ENCODE results near the gene OR2Y1. TPM values are rescaled to one million over a fixed set of nuclear protein-coding genes. Genes with fewer than 3 reads are reported as not detected.

The OR2Y1 gene
- polyA plus RNA-seq, 1 donor (not counting 4 experiments of a cell fraction or from before 2014, with no cell fraction given), result not detected

DNA sequence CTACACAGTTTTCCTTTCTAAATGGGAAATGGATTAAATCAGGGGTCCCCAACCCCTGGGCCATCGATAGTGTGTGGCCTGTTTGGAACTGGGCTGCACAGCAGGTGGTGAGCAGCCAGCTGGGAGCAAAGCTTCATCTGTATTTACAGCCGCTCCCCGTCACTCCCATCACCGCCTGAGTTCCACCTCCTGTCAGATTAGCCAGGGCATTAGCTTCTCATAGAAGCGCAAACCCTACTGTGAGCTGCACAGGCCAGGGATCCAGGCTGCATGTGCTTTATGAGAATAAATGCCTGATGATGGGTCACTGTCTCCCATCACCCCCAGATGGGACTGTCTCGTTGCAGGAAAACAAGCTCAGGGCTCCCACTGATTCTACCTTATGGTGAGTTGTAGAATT is 49.3 kb downstream of the OR2Y1 start:
- DNase-seq (ENCODE audit: low read depth, low spot score) (no peak), FAIRE-seq (no peak)

GRCh38 chr5:180689775-180690174 is 50.1 kb downstream of the OR2Y1 start:
- Histone ChIP-seq H3K27ac (ENCODE audit: control insufficient read depth, insufficient read depth, low read length) (no peak overlapping the region), H3K9me3 (ENCODE audit: control insufficient read depth, low read depth, low read length) (no peaks in the 10 kb centered on the region), H2AFZ (ENCODE audit: control insufficient read depth, low read length) (no peak overlapping the region), H3K79me2 (ENCODE audit: control insufficient read depth, insufficient read depth, low read length) (no peaks in the 10 kb centered on the region), H3K27me3 (ENCODE audit: control insufficient read depth, extremely low read depth, insufficient read depth, low read length) (peaks cover 7% of the 10 kb centered on the region), H3K4me1 (ENCODE audit: control insufficient read depth, extremely low read depth, insufficient read depth, low read length) (no peaks in the 10 kb centered on the region), H3K9me1 (ENCODE audit: control insufficient read depth, extremely low read depth, insufficient read depth, low read length) (no peaks in the 10 kb centered on the region), H3K36me3 (ENCODE audit: control insufficient read depth in 2 of 2, extremely low read depth in 1 of 2, insufficient read depth in 2 of 2, low read length in 2 of 2) (no peaks in the 10 kb centered on the region), H3K4me2 (ENCODE audit: control insufficient read depth, extremely low read depth, insufficient read depth, low read depth, low read length) (no peak overlapping the region), H3K4me3 (ENCODE audit: control insufficient read depth in 2 of 3, extremely low read depth in 1 of 3, insufficient read depth in 2 of 3, low read depth in 1 of 3, low read length in 3 of 3) (no peak overlapping the region), H3K9ac (ENCODE audit: control insufficient read depth, extremely low read depth, insufficient read depth, low read length) (no peak overlapping the region), H4K20me1 (ENCODE audit: control insufficient read depth, extremely low read depth, insufficient read depth, low read length) (no peaks in the 10 kb centered on the region)
- DNase-seq (ENCODE audit: low read depth, low spot score) (no peak), FAIRE-seq (no peak)
- TF ChIP-seq, protein P1, sequence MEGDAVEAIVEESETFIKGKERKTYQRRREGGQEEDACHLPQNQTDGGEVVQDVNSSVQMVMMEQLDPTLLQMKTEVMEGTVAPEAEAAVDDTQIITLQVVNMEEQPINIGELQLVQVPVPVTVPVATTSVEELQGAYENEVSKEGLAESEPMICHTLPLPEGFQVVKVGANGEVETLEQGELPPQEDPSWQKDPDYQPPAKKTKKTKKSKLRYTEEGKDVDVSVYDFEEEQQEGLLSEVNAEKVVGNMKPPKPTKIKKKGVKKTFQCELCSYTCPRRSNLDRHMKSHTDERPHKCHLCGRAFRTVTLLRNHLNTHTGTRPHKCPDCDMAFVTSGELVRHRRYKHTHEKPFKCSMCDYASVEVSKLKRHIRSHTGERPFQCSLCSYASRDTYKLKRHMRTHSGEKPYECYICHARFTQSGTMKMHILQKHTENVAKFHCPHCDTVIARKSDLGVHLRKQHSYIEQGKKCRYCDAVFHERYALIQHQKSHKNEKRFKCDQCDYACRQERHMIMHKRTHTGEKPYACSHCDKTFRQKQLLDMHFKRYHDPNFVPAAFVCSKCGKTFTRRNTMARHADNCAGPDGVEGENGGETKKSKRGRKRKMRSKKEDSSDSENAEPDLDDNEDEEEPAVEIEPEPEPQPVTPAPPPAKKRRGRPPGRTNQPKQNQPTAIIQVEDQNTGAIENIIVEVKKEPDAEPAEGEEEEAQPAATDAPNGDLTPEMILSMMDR (optimal IDR thresholded peaks at IDR 0.05 in 1 of 3, IDR thresholded peaks at IDR 0.05 in 1 of 3, conservative IDR thresholded peaks at IDR 0.05 in 1 of 3; ENCODE audit: extremely low read depth in 1 of 3, insufficient read depth in 2 of 3, low read length in 3 of 3), result no peak
- TF ChIP-seq EZH2 (IDR thresholded peaks at IDR 0.05; ENCODE audit: low read length), result no peak
- dilution Hi-C loops (cut with MboI; ENCODE audit: extremely low pct_ligation_motif_present, low sequenced_read_pairs), result no loop called here

More for the DNA sequence above, 49.3 kb downstream of the OR2Y1 start:
- Histone ChIP-seq H3K4me3 (ENCODE audit: control insufficient read depth in 2 of 3, extremely low read depth in 1 of 3, insufficient read depth in 2 of 3, low read depth in 1 of 3, low read length in 3 of 3) (no peak overlapping the region), H3K27ac (ENCODE audit: control insufficient read depth, insufficient read depth, low read length) (no peak overlapping the region), H3K4me1 (ENCODE audit: control insufficient read depth, extremely low read depth, insufficient read depth, low read length) (no peaks in the 10 kb centered on the region), H3K9ac (ENCODE audit: control insufficient read depth, extremely low read depth, insufficient read depth, low read length) (no peak overlapping the region), H2AFZ (ENCODE audit: control insufficient read depth, low read length) (no peak overlapping the region), H3K9me3 (ENCODE audit: control insufficient read depth, low read depth, low read length) (no peaks in the 10 kb centered on the region), H3K9me1 (ENCODE audit: control insufficient read depth, extremely low read depth, insufficient read depth, low read length) (no peaks in the 10 kb centered on the region), H3K4me2 (ENCODE audit: control insufficient read depth, extremely low read depth, insufficient read depth, low read depth, low read length) (no peak overlapping the region), H4K20me1 (ENCODE audit: control insufficient read depth, extremely low read depth, insufficient read depth, low read length) (no peaks in the 10 kb centered on the region), H3K79me2 (ENCODE audit: control insufficient read depth, insufficient read depth, low read length) (no peaks in the 10 kb centered on the region), H3K36me3 (ENCODE audit: control insufficient read depth in 2 of 2, extremely low read depth in 1 of 2, insufficient read depth in 2 of 2, low read length in 2 of 2) (no peaks in the 10 kb centered on the region), H3K27me3 (ENCODE audit: control insufficient read depth, extremely low read depth, insufficient read depth, low read length) (peaks cover 3% of the 10 kb centered on the region)
- dilution Hi-C loops (cut with MboI; ENCODE audit: extremely low pct_ligation_motif_present, low sequenced_read_pairs), result no loop called here
- TF ChIP-seq EZH2 (IDR thresholded peaks at IDR 0.05; ENCODE audit: low read length), result no peak
- TF ChIP-seq, protein P1 (optimal IDR thresholded peaks at IDR 0.05 in 1 of 3, IDR thresholded peaks at IDR 0.05 in 1 of 3, conservative IDR thresholded peaks at IDR 0.05 in 1 of 3; ENCODE audit: extremely low read depth in 1 of 3, insufficient read depth in 2 of 3, low read length in 3 of 3), result no peak

Small RNAs within 50 kb of the gene (small RNA-seq; reads per million reads assigned to genes)
- gene RNU1-17P (ENCODE audit: insufficient read length in 3 of 3, low read depth in 3 of 3, low replicate concordance in 1 of 3), result 0 to 0.07 (median 0) reads per million in 3 experiments

Other genes with a start within 250 kb of the OR2Y1 start
- gene CNOT6, start 245.7 kb downstream of the OR2Y1 start, polyA plus RNA-seq, result 15.6 to 29.7 TPM (median 19.4 TPM) in 3 replicates
- gene SCGB3A1, start 148.6 kb downstream of the OR2Y1 start, polyA plus RNA-seq, result not detected in 3 replicates
- gene FLT4, start 90.5 kb downstream of the OR2Y1 start, polyA plus RNA-seq, result 0.03 to 0.05 TPM in 2 of 3 replicates, not detected in the other
- gene MGAT1, start 62.7 kb upstream of the OR2Y1 start, polyA plus RNA-seq, result 80.3 to 108 TPM (median 98.3 TPM) in 3 replicates
- 8.4 to 21.5 TPM (median 13.9 TPM) in 3 replicates for gene ZFP62, start 121.2 kb upstream of the OR2Y1 start, polyA plus RNA-seq
- not detected in 3 replicates for gene BTNL8, start 159.1 kb upstream of the OR2Y1 start, polyA plus RNA-seq
- gene BTNL3, start 248.8 kb upstream of the OR2Y1 start, polyA plus RNA-seq, result not detected in 3 replicates

Data from keratinocyte (primary cell).